GM21529 (cell line): Measurements from ENCODE around the gene UQCRQ.

Experiments used
- ATAC-seq: cut with Tn5 transposase; IDR thresholded peaks from one replicate; pipeline ENCODE4 v1.9.1; 2021; ENCODE audit not compliant: unreplicated experiment

UQCRQ gene

GRCh38 chr5:132907161-132907560 is 40.7 kb downstream of the UQCRQ start:
- ATAC-seq, result no peak

- ATAC-seq, result no peak
These were observed 43.3 kb downstream of the UQCRQ start for GRCh38 chr5:132909702-132910101.

DNA sequence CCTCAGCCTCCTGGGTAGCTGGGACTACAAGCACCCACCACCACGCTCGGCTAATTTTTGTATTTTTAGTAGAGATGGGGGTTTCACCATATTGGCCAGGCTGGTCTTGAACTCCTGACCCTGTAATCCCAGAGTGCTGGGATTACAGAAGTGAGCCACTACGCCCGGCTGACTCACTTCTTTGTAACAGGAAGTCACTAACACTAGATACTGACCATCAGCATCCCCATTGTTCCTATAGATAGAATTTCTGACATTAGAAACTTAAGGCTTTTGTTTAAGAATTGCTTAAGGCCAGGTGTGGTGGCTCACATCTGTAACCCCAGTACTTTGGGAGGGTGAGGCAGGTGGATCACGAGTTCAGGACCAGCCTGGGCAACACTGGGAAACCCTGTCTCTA is 49.2 kb downstream of the UQCRQ start:
- no peak for ATAC-seq

DNA sequence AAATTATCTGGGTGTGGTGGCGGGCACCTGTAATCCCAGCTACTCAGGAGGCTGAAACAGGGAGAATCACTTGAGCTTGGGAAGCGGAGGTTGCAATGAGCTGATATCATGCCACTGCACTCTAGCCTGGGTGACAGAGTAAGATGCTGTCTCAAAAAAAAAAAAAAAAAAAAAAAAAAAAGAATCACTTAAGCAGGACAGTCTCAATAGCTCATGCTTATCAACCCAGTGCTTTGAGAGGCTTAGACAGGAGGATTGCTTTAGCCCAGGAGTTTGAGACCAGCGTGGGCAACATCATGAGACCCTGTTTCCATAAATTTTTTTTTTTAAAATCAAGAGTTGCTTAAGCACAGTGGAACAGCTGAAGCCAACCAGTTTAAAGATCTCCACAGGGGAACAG is 49.6 kb downstream of the UQCRQ start:
- ATAC-seq, result no peak
